Measurements from ENCODE around the gene ARFIP2. TPM values are rescaled to one million over a fixed set of nuclear protein-coding genes. Genes with fewer than 3 reads are reported as not detected.

Gene ARFIP2
- total RNA-seq, 2 experiments from 2014 or later, result 44.3 to 44.6 TPM

DNA sequence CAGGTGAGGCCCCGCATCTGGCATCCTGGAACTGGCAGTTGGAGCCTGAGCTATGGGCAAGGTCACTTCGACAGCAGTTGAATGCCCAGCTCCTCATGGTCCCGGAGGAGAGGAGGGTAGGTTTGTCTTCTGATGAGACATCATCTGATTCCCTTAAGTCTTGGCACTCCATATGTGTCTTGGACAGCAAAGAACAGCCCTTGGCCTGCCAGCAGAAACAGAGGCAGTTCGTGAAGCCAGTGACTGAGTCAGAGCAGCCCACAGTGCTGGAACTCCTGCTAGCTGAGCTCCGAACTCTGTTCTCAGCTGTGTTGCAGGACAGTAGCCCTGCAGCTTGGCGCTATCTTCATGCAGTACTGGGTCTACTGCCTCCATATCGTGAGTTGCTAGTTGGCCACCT is 17.0 kb upstream of the ARFIP2 start:
- peaks cover 9% of the 10 kb centered on the region for H3K4me1 Mint-ChIP-seq
- H3K27me3 Mint-ChIP-seq, result no peaks in the 10 kb centered on the region
- H3K4me3 Mint-ChIP-seq, result no peak overlapping the region
- DNase-seq (no peak), ATAC-seq (ENCODE audit: low read depth) (no peak)
- POLR2A ChIA-PET, result interaction anchor here (1.0 to 1.6 kb wide), 2 partner anchors 8 to 17 kb away, joined by 3 to 4 read pairs; partner anchors contain the start of genes ARFIP2 and TIMM10B
- peaks cover 10% of the 10 kb centered on the region for H3K36me3 Mint-ChIP-seq
- no peaks in the 10 kb centered on the region for H3K9me3 Mint-ChIP-seq
- H3K27ac Mint-ChIP-seq, result no peak overlapping the region

- Mint-ChIP-seq H3K4me3 (no peak within 1 kb of the TSS), H3K9me3 (no peaks in the 10 kb centered on the region), H3K27me3 (no peaks in the 10 kb centered on the region), H3K4me1 (peaks cover 9% of the 10 kb centered on the region), H3K27ac (no peak within 1 kb of the TSS), H3K36me3 (peaks cover 8% of the 10 kb centered on the region)
- DNase-seq (no peak), ATAC-seq (ENCODE audit: low read depth) (no peak)
- POLR2A ChIA-PET, result no interaction called here
Measured at GRCh38 chr11:6497069-6497839, 16.1 kb upstream of the ARFIP2 start, which contains the start of gene DNHD1. DNHD1 (plus strand) TSS chr11:6497280; CDS start chr11:6498216, 936 bp downstream.

DNA sequence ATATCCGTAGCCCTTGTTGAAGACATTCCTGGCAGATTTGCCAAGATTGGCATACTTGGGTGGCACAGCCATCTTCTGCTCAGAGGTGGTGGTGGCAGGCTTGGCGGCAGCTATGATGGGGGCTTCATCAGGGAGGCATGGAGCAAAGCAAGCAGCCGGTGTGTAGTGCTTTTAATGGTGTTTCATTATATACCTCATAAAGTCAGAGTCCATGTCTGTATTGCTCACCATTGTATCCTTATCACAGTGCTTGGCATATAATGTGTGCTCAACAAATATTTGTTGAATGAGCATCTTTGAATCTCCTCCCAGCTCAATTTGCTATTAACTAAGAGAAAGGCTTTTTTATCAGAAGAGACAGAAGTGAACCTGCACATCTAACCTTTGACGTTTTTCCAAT is 8.2 kb upstream of the ARFIP2 start:
- H3K9me3 Mint-ChIP-seq, result no peaks in the 10 kb centered on the region
- no peak overlapping the region for H3K4me3 Mint-ChIP-seq
- no peak for DNase-seq
- H3K27ac Mint-ChIP-seq, result no peak overlapping the region
- no peaks in the 10 kb centered on the region for H3K27me3 Mint-ChIP-seq
- H3K36me3 Mint-ChIP-seq, result peaks cover 4% of the 10 kb centered on the region
- no peaks in the 10 kb centered on the region for H3K4me1 Mint-ChIP-seq
- POLR2A ChIA-PET, result no interaction called here
- no peak for ATAC-seq (ENCODE audit: low read depth)

- Mint-ChIP-seq H3K9me3 (no peaks in the 10 kb centered on the region), H3K36me3 (peaks cover 4% of the 10 kb centered on the region), H3K4me1 (no peaks in the 10 kb centered on the region), H3K4me3 (no peak overlapping the region), H3K27ac (no peak overlapping the region), H3K27me3 (no peaks in the 10 kb centered on the region)
- POLR2A ChIA-PET, result no interaction called here
- no peak for ATAC-seq (ENCODE audit: low read depth)
- DNase-seq, result no peak
Measured at GRCh38 chr11:6488821-6489220, 7.7 kb upstream of the ARFIP2 start.

GRCh38 chr11:6488342-6488741 is 7.2 kb upstream of the ARFIP2 start:
- H3K4me3 Mint-ChIP-seq, result no peak overlapping the region
- ATAC-seq (ENCODE audit: low read depth), result no peak

DNA sequence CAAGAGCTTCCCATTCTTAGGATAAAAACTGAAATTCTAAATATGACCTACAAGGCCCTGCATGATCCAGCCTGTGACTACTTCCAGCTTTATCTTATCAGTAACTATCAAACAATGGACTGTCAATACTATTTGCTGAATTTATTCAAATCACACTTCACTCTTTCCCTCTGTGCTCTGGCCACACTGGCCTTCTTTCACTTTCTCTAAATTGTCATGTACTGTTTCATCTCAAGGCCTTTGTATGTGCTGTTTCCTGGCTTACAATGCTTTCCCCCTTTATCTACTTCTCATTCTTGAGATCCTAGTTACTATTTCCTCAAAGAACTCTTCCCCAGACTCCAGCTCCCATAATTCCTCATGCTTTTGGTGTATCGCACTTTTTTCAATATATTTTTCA is 5.8 kb upstream of the ARFIP2 start:
- DNase-seq (no peak), ATAC-seq (ENCODE audit: low read depth) (no peak)
- H3K27me3 Mint-ChIP-seq, result no peaks in the 10 kb centered on the region
- peaks cover 12% of the 10 kb centered on the region for H3K4me1 Mint-ChIP-seq
- no peak overlapping the region for H3K4me3 Mint-ChIP-seq
- no peak overlapping the region for H3K27ac Mint-ChIP-seq
- POLR2A ChIA-PET, result interaction anchor here (1.2 kb wide), 1 partner anchor 116 kb away, joined by 3 read pairs; no protein-coding TSS in a partner anchor
- H3K36me3 Mint-ChIP-seq, result peaks cover 8% of the 10 kb centered on the region
- no peaks in the 10 kb centered on the region for H3K9me3 Mint-ChIP-seq

More at GRCh38 chr11:6488342-6488741, 7.2 kb upstream of the ARFIP2 start:
- no peak overlapping the region for H3K27ac Mint-ChIP-seq
- POLR2A ChIA-PET, result no interaction called here
- no peaks in the 10 kb centered on the region for H3K9me3 Mint-ChIP-seq
- DNase-seq, result no peak
- no peaks in the 10 kb centered on the region for H3K27me3 Mint-ChIP-seq
- H3K4me1 Mint-ChIP-seq, result peaks cover 2% of the 10 kb centered on the region
- H3K36me3 Mint-ChIP-seq, result peaks cover 5% of the 10 kb centered on the region

GRCh38 chr11:6486256-6486655 is 5.1 kb upstream of the ARFIP2 start:
- Mint-ChIP-seq H3K9me3 (no peaks in the 10 kb centered on the region), H3K27ac (no peak overlapping the region), H3K4me1 (peaks cover 12% of the 10 kb centered on the region), H3K27me3 (no peaks in the 10 kb centered on the region), H3K36me3 (peaks cover 8% of the 10 kb centered on the region), H3K4me3 (no peak overlapping the region)
- ATAC-seq (ENCODE audit: low read depth) (no peak), DNase-seq (no peak)
- POLR2A ChIA-PET, result interaction anchor here (1.2 kb wide), 1 partner anchor 116 kb away, joined by 3 read pairs; no protein-coding TSS in a partner anchor

DNA sequence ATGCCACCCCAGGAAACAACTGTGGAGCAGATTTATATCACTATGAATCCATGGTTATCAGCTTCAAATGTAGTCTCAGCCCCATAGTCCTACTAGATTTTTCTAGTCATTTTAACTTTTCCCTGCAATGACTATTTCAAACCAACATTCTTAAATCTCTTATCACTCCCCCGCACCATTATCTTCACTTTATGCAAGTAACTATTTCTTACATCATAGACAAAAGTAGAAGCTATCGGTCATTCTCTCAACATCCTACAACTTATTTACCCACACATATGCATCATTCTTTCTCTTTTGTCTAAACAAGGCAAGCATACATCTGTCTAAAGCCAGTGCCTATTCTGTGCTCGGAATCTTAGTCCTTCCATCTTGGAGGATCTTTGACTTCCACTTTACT is 4.5 kb upstream of the ARFIP2 start:
- H3K27me3 Mint-ChIP-seq, result no peaks in the 10 kb centered on the region
- H3K27ac Mint-ChIP-seq, result no peak overlapping the region
- peaks cover 8% of the 10 kb centered on the region for H3K36me3 Mint-ChIP-seq
- no peak overlapping the region for H3K4me3 Mint-ChIP-seq
- DNase-seq, result no peak
- peaks cover 17% of the 10 kb centered on the region for H3K4me1 Mint-ChIP-seq
- H3K9me3 Mint-ChIP-seq, result no peaks in the 10 kb centered on the region
- no peak for ATAC-seq (ENCODE audit: low read depth)
- POLR2A ChIA-PET, result interaction anchor here (1.2 kb wide), 1 partner anchor 117 kb away, joined by 3 read pairs; no protein-coding TSS in a partner anchor

DNA sequence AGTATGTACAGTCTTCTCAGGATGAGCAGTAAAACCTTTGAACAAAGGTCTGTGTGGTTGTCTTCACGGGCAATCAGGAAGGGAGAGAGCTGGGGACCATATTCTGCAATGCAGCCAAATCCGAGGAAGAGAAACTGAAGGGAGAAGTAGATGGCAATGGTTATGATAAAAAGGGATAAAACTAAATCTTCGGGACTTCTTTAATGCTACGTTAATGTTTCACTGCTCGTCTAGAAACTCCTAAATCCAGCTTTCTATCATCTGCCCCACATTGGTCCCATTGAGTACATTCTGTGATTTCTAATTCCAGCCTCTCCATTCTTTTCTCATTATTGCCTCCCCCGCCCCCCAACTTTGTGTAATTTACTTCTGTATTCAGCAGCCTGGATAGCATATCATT is 1.9 kb upstream of the ARFIP2 start:
- Mint-ChIP-seq H3K4me1 (peaks cover 30% of the 10 kb centered on the region), H3K27me3 (no peaks in the 10 kb centered on the region), H3K36me3 (peaks cover 11% of the 10 kb centered on the region), H3K4me3 (peak overlapping the region; percentile 93), H3K27ac (peak overlapping the region; percentile 94), H3K9me3 (no peaks in the 10 kb centered on the region)
- POLR2A ChIA-PET, result interaction anchor here (2.0 to 2.4 kb wide), 4 partner anchors 9 to 199 kb away, joined by 5 to 26 read pairs (median 13); partner anchors contain the start of genes MRPL17, TAF10 and TRIM3
- ATAC-seq (ENCODE audit: low read depth) (no peak), DNase-seq (no peak)

DNA sequence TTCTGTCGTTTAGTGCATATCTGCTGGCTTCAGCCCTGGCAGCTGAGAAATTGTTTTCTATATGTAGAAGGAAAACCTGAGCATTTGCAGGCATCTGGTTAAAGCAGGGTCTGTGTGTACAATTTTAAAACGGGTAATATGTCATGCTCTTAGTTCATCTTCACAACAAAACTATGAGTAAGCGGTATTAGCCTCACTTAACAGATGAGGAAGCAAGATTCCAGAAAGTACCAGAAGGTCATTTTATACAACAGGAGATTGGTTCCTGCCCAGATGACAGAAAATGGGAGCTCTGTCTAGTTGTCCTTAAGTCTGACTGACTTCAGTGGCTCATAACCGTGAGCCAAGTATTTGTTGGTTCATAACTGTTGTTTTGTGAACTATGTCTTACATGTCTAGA is 1.3 kb upstream of the ARFIP2 start:
- Mint-ChIP-seq H3K9me3 (no peaks in the 10 kb centered on the region), H3K27ac (peak overlapping the region; percentile 94), H3K4me1 (peaks cover 30% of the 10 kb centered on the region), H3K27me3 (no peaks in the 10 kb centered on the region), H3K4me3 (peak overlapping the region; percentile 93), H3K36me3 (peaks cover 13% of the 10 kb centered on the region)
- ATAC-seq (ENCODE audit: low read depth), result no peak
- POLR2A ChIA-PET, result interaction anchor here (0.7 to 2.4 kb wide), 10 partner anchors 9 to 200 kb away, joined by 3 to 26 read pairs (median 8); partner anchors contain the start of genes MRPL17, SMPD1, TAF10 and TRIM3
- no peak for DNase-seq

GRCh38 chr11:6481924-6482275 is 769 bp upstream of the ARFIP2 start:
- Mint-ChIP-seq H3K4me1 (peaks cover 30% of the 10 kb centered on the region), H3K4me3 (peak overlapping the region; percentile 93), H3K27ac (peak overlapping the region; percentile 94), H3K9me3 (no peaks in the 10 kb centered on the region), H3K36me3 (peaks cover 16% of the 10 kb centered on the region), H3K27me3 (no peaks in the 10 kb centered on the region)
- ATAC-seq (ENCODE audit: low read depth) (peak; percentile 2), DNase-seq (no peak)
- POLR2A ChIA-PET, result interaction anchor here (0.7 to 2.4 kb wide), 24 partner anchors 8 to 264 kb away, joined by 3 to 26 read pairs (median 5); partner anchors contain the start of genes APBB1, ILK, MRPL17 and RRP8

DNA sequence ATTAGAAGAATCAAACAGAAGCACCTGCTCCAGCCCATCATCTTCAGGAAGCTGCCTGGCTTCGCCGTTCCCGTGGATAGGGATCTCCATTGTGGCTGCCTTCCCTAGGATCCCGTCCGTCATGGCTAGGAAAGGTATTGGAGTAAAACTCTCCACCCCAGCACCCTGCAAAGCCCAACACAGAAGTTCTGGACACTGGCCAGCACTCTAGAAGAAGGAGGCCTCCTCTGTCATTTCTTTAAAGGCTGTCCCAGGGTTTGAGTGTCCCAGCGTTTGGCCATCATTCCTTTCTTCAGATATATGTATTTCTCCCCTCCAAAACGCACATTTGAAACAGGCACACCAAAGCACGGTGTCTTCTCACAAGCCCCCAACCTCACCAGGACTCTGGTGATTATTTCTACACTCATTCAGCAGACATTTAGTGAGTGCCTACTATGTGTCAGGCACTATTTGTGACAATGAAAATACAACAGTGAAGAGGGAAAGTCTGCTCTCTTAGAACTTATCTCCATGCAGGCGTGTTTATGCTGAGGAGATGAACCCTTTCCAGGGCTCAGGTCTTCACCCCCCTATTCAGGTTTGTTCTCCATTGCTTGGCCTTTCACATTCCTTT is 724 bp downstream of the ARFIP2 start:
- POLR2A ChIA-PET, result interaction anchor here (1.4 kb wide), 1 partner anchor 8 kb away, joined by 3 read pairs; no protein-coding TSS in a partner anchor
- no peak for ATAC-seq (ENCODE audit: low read depth)
- Mint-ChIP-seq H3K9me3 (no peaks in the 10 kb centered on the region), H3K27ac (peak overlapping the region; percentile 94), H3K36me3 (peaks cover 18% of the 10 kb centered on the region), H3K4me3 (peak overlapping the region; percentile 93), H3K27me3 (no peaks in the 10 kb centered on the region), H3K4me1 (peaks cover 30% of the 10 kb centered on the region)
- no peak for DNase-seq

DNA sequence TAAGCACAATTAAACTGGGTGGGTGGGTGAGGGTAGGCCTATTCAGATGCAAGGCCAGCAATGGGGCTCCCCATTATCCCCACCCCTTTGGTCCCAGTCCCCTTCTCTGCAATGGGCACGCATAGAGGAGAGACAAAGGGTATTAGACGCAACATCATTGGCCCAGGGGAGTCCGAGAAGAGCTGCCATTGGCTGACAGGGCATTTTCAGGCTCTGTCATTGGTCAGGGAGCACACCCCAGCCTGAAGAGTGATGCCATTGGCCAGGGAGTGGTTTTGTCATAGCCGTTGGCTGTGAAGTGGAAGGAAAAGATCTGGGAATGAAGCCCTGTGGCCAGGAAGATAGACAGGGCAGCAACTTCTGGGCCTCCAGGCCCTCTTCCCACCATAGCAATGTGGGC is 4.6 kb downstream of the ARFIP2 start:
- ATAC-seq (ENCODE audit: low read depth), result no peak

More for the DNA sequence above, 4.6 kb downstream of the ARFIP2 start:
- Mint-ChIP-seq H3K4me3 (no peak overlapping the region), H3K36me3 (peaks cover 11% of the 10 kb centered on the region), H3K4me1 (peaks cover 26% of the 10 kb centered on the region), H3K27ac (no peak overlapping the region), H3K9me3 (no peaks in the 10 kb centered on the region), H3K27me3 (peaks cover 10% of the 10 kb centered on the region)
- no peak for DNase-seq
- POLR2A ChIA-PET, result no interaction called here
